ENCODE data around the gene ORC3.
"Not testable (repeated sequence)": the region's sequence is repeated elsewhere in the genome, so short reads cannot be mapped to it uniquely, and the experiment has no call there.

ORC3 gene

DNA sequence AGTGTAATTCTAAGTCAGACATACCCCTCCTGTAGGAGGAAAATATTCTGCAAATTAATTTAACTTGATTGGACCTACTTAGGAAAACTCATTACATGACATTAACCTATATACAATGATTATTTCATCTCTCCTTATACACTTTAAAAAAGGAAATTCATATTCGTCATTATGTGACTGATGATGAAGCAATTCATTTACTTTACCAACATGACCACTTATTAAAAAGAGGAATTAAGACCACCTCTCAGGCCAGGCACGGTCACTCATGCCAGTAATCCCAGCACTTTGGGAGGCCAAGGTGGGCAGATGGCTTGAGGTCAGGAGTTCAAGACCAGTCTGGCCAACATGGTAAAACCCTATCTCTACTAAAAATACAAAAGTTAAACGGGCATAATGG is 100.5 kb downstream of the ORC3 start:
- TF ChIP-seq, protein P1, sequence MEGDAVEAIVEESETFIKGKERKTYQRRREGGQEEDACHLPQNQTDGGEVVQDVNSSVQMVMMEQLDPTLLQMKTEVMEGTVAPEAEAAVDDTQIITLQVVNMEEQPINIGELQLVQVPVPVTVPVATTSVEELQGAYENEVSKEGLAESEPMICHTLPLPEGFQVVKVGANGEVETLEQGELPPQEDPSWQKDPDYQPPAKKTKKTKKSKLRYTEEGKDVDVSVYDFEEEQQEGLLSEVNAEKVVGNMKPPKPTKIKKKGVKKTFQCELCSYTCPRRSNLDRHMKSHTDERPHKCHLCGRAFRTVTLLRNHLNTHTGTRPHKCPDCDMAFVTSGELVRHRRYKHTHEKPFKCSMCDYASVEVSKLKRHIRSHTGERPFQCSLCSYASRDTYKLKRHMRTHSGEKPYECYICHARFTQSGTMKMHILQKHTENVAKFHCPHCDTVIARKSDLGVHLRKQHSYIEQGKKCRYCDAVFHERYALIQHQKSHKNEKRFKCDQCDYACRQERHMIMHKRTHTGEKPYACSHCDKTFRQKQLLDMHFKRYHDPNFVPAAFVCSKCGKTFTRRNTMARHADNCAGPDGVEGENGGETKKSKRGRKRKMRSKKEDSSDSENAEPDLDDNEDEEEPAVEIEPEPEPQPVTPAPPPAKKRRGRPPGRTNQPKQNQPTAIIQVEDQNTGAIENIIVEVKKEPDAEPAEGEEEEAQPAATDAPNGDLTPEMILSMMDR (IDR thresholded peaks at IDR 0.05; ENCODE audit: borderline replicate concordance, insufficient read depth, low read depth, low read length) = no peak
- no peak overlapping the region for H3K4me3 ChIP-seq (ENCODE audit: low read depth, low read length)

DNA sequence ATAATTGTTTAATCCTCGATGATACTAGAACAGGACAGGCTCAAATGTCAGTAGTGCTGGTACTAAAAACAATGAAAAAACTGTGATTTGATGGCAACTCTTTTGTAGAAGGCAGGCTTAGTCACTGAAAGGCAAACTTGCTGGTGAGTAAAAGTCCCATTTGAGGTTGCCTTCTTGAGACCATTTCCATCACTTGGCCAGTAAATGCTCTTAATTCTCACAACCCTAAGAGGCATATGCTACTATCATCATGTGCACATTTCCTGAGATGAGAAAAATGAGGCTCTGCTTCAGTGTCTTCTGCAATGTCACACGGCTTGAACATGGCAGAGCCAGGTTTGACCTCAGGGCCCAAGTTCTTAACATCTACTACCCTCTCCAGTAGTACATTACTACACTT is 102.2 kb downstream of the ORC3 start:
- TF ChIP-seq, protein P1 (IDR thresholded peaks at IDR 0.05; ENCODE audit: borderline replicate concordance, insufficient read depth, low read depth, low read length) = no peak
- H3K4me3 ChIP-seq (ENCODE audit: low read depth, low read length) = no peak overlapping the region

DNA sequence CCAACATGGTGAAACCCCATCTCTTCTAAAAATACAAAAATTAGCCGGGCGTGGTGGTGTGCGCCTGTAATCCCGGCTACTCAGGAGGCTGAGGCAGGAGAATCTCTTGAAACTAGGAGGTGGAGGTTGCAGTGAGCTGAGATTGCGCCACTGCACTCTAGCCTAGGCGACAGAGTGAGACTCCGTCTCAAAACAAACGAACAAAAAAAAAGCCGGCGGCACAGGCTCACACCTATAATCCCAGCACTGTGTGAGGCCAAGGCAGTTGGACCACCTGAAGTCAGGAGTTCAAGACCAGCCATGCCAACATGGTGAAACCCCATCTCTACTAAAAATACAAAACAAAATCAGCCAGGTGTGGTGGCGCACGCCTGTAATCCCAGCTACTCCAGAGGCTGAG is 106.9 kb downstream of the ORC3 start:
- not testable (repeated sequence) for H3K4me3 ChIP-seq (ENCODE audit: low read depth, low read length)

DNA sequence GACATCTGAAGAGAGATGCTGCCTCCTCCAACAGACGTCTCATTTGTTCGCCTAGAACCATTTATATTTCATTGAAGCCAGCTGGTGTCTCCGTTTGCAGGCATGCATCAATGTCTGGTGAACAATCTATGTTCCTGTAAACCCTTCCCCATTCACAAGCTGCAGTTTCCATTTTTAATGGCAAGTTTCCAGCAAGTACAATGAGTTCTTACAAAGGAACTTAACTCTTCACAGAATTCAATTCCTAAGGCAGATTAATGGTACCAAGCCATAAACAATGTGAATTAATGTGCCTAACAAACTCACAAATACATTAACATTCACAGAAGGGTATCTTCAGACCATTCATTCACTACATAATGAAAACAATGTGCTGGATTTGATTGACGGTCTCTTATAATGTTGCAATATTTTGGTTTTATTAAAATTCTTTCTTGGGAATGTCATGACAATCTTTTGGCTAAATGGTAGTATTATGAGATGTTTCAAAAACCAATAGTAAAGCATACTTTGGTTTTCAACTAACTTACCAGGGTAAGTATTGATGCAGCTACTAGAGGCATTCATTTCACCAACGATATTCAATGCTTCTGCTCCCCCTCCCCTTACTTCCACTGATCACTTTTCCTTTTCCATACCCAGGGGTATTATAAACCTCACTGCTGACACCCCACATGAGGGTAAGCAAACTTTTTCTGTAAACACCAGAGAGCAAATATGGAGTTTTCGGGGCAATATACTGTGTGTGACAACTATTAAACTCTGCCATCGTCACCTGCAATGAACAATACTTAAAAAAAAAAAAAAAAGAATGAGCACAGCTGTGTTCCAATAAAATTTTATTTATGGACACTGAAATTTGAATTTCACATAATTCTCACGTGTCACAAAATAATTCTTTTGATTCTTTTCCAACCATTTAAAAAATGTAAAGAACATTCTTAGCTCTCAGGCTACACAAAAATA is 107.9 kb downstream of the ORC3 start:
- H3K4me3 ChIP-seq (ENCODE audit: low read depth, low read length) = peak overlapping the region; percentile 22
- TF ChIP-seq, protein P1 (IDR thresholded peaks at IDR 0.05; ENCODE audit: borderline replicate concordance, insufficient read depth, low read depth, low read length) = no peak

DNA sequence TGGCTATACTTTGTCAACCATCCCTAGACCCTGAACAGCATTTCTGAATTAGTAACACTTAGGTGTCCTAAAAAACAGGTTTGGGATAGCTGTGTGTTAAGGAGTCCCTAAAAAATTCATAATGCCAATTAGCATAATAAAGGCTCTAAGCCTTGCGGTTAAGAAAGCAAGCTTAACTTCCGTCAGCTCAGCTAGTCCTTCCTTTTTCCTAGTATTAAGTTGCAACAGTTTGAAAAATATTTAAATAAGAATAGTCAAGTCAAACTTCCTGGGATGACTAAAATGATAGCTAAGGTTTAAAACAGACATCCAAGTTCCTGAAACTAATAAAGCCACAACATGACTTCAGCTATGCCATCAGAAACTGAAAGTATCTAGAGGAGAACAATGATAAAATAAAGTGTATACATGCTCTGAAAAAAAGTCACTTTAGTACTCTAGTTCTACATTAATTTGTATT is 108.6 kb downstream of the ORC3 start:
- TF ChIP-seq, protein P1 (IDR thresholded peaks at IDR 0.05; ENCODE audit: borderline replicate concordance, insufficient read depth, low read depth, low read length) = no peak
- H3K4me3 ChIP-seq (ENCODE audit: low read depth, low read length) = peak overlapping the region; percentile 22

DNA sequence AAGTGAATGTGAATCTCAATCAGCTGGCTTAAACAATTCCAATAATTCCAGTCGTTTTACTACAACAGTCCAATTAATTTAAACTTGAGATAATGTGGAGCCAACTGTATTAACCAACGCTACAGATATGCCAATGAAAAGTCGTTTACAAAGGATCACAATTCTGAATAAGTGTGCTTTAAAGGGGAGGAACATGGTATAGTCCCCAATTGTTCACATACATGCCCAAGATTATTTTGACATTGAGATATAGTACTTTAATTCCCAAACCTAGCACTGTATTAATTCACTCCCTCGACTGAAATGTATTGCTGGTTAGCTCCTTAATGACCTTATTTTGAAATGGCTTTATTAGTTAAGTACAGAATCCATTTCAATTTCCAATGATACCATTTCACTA is 109.6 kb downstream of the ORC3 start:
- H3K4me3 ChIP-seq (ENCODE audit: low read depth, low read length) = peak overlapping the region; percentile 90
- TF ChIP-seq, protein P1 (IDR thresholded peaks at IDR 0.05; ENCODE audit: borderline replicate concordance, insufficient read depth, low read depth, low read length) = no peak

DNA sequence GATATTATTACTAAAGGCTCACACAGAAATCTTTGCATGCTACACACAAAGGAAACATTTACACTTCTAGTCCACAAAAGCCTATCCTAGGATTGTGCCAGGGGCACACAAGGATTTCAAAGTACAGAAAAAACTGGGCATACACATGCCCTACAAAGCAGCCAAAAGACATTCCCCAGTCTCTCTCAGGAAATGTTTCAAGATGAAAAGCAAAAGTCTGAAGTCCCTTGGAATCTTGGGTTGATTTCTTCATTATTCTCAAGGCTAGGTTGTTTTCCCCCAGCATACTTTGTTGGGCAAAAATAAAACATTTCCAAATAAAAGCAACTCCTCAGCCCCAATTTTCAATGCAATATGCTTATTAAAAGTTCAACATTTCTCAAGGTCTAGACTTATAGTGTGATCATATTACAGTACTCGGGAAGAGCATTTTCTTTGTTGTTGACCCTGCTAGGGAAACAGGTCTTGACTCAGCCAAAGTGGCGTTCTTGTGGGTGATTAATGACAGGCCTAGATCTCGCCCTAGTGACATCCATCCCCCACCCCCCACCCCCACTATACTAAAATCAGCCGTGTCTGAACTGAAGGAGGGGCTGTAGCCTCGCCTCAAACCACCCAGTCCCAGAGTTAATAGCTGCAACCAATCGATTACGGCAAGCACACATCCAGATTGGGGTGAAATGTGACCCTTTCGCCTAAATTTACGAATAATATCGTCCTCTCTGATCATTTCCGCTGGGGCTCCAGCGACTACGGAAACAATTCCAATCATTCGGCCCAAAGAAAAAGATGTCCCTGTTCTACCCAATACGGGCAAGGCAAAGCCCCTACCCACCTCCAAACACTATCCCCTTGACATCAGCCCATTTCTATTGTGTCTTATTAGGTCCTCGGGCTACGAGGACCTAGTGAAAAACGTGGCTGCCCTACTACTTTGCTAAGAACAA is 110.7 kb downstream of the ORC3 start:
- TF ChIP-seq, protein P1 (IDR thresholded peaks at IDR 0.05; ENCODE audit: borderline replicate concordance, insufficient read depth, low read depth, low read length) = no peak

More for the DNA sequence above, 110.7 kb downstream of the ORC3 start:
- peak overlapping the region; percentile 90 for H3K4me3 ChIP-seq (ENCODE audit: low read depth, low read length)

Measured in GM12875 (cell line).